Right lobe of liver (tissue), 6 donors: ENCODE results near the gene ACTG1. TPM values are rescaled to one million over a fixed set of nuclear protein-coding genes. Genes with fewer than 3 reads are reported as not detected.

Source experiments
- ATAC-seq, 4 donors: fragments of 200-7000 bp; cut with Tn5 transposase; one replicate each; pipeline ENCODE4 v1.9.1; 2020; ENCODE audit warnings: mild to moderate bottlenecking in 4 of 4, moderate library complexity in 4 of 4
- DNase-seq, 3 donors: peaks; one replicate each; pipeline ENCODE4 v3.0.0-alpha.2; 2020
- H3K27ac ChIP-seq, 3 donors: fragments of 200-600 bp; one replicate each; pipeline ENCODE4 v1.8.0; 2022
- H3K27me3 ChIP-seq, 2 donors: fragments of 200-600 bp; one replicate each; pipeline ENCODE4 v1.8.0; 2022
- H3K36me3 ChIP-seq, 4 donors: fragments of 200-600 bp; sonication (generic) in 1 of 4; one replicate each; pipeline versions ENCODE4 v1.5.1 to v1.8.0; 2017 to 2022; ENCODE audit warnings: control low read depth in 1 of 4
- H3K4me1 ChIP-seq, 4 donors: fragments of 200-600 bp; sonication (generic) in 1 of 4; one replicate each; pipeline versions ENCODE4 v1.5.1 to v1.8.0; 2017 to 2022; ENCODE audit warnings: control low read depth in 1 of 4
- H3K4me3 ChIP-seq, 3 donors: fragments of 200-600 bp; one replicate each; pipeline ENCODE4 v1.8.0; 2022
- H3K9me3 ChIP-seq, 4 donors: fragments of 200-600 bp; sonication (generic) in 1 of 4; one replicate each; pipeline versions ENCODE4 v1.5.1 to v1.8.0; 2017 to 2022; ENCODE audit warnings: control low read depth in 1 of 4
- POLR2A ChIP-seq: fragments of 450-650 bp; IDR thresholded peaks from one replicate; pipeline ENCODE4 v1.6.1; 2017; ENCODE audit warnings: antibody characterized with exemption, mild to moderate bottlenecking
- WGBS: methylation state at CpG from one replicate; pipeline ENCODE4 v1.1.6; 2018; ENCODE audit warnings: low coverage, low lambda C conversion rate; ENCODE audit not compliant: insufficient coverage; ENCODE audit errors: missing lambda C conversion rate; 5-methylcytosine and 5-hydroxymethylcytosine counted together
- intact Hi-C, 2 donors: fragments of 100-400 bp; cut with DNase I; formaldehyde crosslinking; loops; one replicate each; pipeline versions ENCODE4 v1.11.2 to v1.14.1; 2022
- total RNA-seq, 6 experiments: library from RNA; depleted of rRNA in 2 of 6; stranded (reverse); fragments of >200 nt in 2 of 6; fragmentation: NEBNext Ultra II Directional in 3 of 6; extraction: Animal tissue kit (Norgen Biotek cat#: 25700) in 3 of 6; gene quantifications; one replicate each; pipeline versions ENCODE4 v1.1.0 to v1.2.4, GENCODE V29; 2016 to 2023
- TF ChIP-seq, protein P1 (sequence below), 4 donors: fragments of 200-600 bp in 3 of 4; fragments of 450-650 bp in 1 of 4; IDR thresholded peaks; one replicate each; pipeline versions ENCODE4 v1.5.1 to v1.8.0; 2016 to 2022; ENCODE audit warnings: antibody characterized with exemption in 4 of 4, mild to moderate bottlenecking in 2 of 4
- donor health status: DM: no; HTN: yes; CAD: no.
- donor health status: DM: no; HTN: no; CAD: no.
- donor health status: DM: no; HTN: no; CAD: no.
- donor health status: DM: no; HTN: yes; CAD: no.
- donor health status: DM: no; HTN: yes; CAD: no.

Gene ACTG1
- total RNA-seq, 6 experiments from 2014 or later: 218 to 2,508 (median 1,326) TPM

DNA sequence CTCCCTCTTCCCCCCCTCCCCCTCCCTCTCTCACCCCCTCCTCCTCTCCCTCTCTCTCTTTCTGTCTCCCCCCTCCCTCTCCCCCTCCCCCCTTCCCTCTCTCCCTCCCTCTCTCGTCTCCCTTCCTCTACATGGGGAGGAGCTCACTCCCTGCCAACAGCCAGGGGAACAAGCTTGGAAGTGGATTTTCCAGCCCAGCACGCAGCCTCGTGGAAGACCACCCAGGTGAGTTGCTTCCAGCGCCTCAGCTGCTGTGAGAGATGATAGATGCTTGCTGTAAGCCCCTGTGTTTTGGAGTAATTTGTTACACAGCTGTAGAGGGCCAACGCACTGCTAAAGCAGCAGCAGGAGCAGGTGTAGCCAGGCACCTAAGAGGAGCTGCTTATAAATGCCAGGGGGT lies 20.8 kb downstream of the ACTG1 start:
- Histone ChIP-seq H3K27ac (no peak overlapping the region), H3K9me3 (no peaks in the 10 kb centered on the region), H3K4me3 (no peak overlapping the region), H3K27me3 (no peaks in the 10 kb centered on the region), H3K36me3 (no peaks in the 10 kb centered on the region), H3K4me1 (peaks cover 0 to 9% (median 0%) of the 10 kb centered on the region in 4 donors)
- TF ChIP-seq, protein P1, sequence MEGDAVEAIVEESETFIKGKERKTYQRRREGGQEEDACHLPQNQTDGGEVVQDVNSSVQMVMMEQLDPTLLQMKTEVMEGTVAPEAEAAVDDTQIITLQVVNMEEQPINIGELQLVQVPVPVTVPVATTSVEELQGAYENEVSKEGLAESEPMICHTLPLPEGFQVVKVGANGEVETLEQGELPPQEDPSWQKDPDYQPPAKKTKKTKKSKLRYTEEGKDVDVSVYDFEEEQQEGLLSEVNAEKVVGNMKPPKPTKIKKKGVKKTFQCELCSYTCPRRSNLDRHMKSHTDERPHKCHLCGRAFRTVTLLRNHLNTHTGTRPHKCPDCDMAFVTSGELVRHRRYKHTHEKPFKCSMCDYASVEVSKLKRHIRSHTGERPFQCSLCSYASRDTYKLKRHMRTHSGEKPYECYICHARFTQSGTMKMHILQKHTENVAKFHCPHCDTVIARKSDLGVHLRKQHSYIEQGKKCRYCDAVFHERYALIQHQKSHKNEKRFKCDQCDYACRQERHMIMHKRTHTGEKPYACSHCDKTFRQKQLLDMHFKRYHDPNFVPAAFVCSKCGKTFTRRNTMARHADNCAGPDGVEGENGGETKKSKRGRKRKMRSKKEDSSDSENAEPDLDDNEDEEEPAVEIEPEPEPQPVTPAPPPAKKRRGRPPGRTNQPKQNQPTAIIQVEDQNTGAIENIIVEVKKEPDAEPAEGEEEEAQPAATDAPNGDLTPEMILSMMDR (IDR thresholded peaks at IDR 0.05): no peak
- TF ChIP-seq POLR2A: no peak
- DNase-seq (no peak), ATAC-seq (no peak)
- intact Hi-C loops: no loop called here
- 26% methylated on average over 5 of the region's 5 CpGs for WGBS

DNA sequence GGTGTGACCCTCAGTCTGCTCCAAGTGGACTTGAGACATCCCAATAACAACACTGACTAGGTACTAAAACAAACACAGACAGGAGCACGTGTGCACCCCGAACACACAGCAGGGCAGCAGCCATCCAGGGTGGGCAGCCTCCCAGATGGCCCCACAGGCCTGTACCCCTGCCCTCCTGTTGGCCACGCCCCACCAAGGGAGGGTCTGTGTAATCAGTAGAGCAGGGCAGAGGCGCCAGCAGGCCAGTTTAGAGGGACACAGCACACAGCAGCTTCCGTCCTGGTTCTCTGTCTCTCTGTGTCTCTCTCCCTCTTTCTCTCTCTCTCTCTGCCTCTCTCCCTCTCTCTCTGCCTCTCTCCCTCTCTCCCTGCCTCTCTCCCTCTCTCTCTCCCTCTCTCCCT lies 21.4 kb downstream of the ACTG1 start:
- Histone ChIP-seq H3K27me3 (no peaks in the 10 kb centered on the region), H3K4me1 (peaks cover 0 to 9% (median 0%) of the 10 kb centered on the region in 4 donors), H3K4me3 (no peak overlapping the region), H3K27ac (no peak overlapping the region), H3K9me3 (no peaks in the 10 kb centered on the region), H3K36me3 (no peaks in the 10 kb centered on the region)
- ATAC-seq: no peak
- TF ChIP-seq POLR2A: no peak
- TF ChIP-seq, protein P1 (IDR thresholded peaks at IDR 0.05): no peak
- no peak for DNase-seq
- intact Hi-C loops: no loop called here
- 10% methylated on average over 2 of the region's 5 CpGs for WGBS

DNA sequence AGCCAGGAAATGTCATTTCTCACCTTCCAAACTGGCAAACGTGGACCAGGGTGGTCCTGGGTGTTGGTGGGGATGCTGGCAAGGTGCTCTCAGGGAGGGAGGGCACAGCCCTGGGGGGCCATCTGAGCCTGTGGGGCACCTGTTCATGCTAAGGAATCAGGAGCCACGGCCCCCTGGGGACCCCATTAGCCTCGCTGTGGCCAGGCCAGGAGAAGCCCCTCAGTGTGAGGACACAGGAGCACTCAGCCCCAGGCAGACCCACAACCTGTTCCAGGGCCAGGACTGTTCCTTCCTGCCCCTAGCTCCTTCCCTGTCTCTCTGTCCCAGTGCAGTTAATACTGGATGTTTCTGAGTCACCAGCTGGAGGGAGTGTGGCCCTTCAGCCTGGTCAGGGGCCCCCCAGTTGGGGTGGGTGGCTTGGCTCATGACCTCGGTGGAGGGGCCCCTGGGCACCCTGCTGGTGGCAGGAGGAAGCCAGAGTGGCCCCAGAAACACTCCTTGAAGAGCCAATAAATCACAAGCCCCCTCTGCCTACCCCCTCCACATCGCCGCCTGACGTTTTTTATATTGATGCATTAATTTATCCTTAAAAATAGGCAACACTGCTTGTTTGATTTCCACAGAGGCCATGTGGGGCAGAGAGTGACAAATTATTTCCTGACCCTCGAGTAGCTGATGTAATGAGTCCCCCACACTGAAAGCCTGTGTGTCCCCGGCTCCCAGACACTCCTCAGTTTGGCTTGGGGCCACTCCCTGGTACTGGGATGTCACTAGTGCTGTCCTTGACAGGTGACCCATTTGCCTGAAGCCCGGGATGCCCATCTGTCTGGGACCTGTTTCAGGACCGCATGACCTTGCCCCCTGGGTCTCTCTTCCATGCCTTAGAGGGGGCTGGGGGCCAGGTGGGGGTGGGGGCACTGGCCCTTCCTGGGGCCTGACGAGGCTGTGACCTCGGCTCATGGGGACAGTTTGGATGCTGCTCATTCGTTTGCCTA lies 22.3 kb downstream of the ACTG1 start:
- TF ChIP-seq, protein P1 (IDR thresholded peaks at IDR 0.05): no peak
- no peak for TF ChIP-seq POLR2A
- Histone ChIP-seq H3K4me1 (peaks cover 0 to 9% (median 0%) of the 10 kb centered on the region in 4 donors), H3K27me3 (no peaks in the 10 kb centered on the region), H3K4me3 (no peak overlapping the region), H3K36me3 (no peaks in the 10 kb centered on the region), H3K9me3 (no peaks in the 10 kb centered on the region), H3K27ac (no peak overlapping the region)
- intact Hi-C loops: loop anchor here (10.0 kb wide), 2 partner anchors 105 to 205 kb away; no protein-coding TSS in a partner anchor
- ATAC-seq (no peak), DNase-seq (no peak)
- WGBS: 50% methylated on average over 8 of the region's 14 CpGs

DNA sequence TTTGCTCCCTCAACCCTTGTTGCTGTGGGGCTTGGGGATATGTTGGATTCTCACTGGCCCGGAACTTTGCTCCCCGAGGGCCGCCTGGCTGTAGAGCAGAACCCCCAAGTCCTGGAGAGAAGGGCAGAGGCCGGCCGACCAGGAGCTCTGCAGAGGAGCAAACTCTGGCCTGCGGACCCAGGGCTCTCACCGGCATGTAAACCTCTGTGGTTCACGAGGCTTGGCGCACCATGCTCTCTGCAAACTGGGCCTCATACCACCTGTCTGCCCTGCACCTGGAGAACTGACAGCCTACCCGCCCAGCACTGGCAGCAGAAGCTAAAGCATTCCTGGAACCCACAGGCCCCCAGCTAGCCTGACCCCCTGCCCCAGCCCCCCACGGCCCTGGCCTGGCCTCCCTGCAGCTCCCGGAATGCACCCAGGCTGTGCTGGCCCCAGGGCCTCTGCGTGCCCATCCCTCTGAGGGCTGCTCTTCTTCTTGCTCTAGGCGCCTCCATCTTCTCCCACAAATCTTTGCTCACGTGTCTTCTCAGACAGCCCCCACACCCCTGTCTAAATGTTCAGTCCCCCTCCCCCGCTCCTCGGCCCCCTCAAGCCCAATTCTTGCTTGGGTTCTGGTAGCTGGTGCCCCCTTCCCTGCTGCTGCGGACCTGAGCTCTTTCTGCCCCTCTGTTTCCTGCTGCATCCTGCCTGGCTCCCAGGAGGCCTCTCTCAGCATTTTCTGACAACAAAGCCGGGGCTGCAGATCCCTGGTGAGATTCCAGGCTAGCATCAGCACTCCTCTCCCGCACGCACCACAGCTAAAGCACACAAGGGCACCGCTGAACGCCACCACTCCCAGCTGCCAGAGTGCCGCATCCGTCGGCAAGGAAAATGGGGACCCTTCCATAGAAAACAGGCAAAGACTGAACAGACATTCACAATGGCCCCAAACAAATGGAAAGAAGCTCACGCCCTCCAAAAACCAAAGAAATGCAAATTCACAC lies 23.3 kb downstream of the ACTG1 start:
- Histone ChIP-seq H3K36me3 (no peaks in the 10 kb centered on the region), H3K4me1 (peaks cover 0 to 9% (median 0%) of the 10 kb centered on the region in 4 donors), H3K4me3 (no peak overlapping the region), H3K27me3 (no peaks in the 10 kb centered on the region), H3K27ac (no peak overlapping the region), H3K9me3 (no peaks in the 10 kb centered on the region)
- intact Hi-C loops: loop anchor here (10.0 kb wide), 2 partner anchors 105 to 205 kb away; no protein-coding TSS in a partner anchor
- DNase-seq (no peak), ATAC-seq (no peak)
- TF ChIP-seq, protein P1 (IDR thresholded peaks at IDR 0.05): no peak
- TF ChIP-seq POLR2A: no peak
- 77% methylated on average over 15 of the region's 27 CpGs for WGBS
